D721Med (cell line): ENCODE measurements around the gene TCP11L1.
"Not testable (repeated sequence)": the region's sequence is repeated elsewhere in the genome, so short reads cannot be mapped to it uniquely, and the experiment has no call there.

ENCODE experiments used
- DNase-seq: peaks from one replicate; pipeline ENCODE4 v3.0.0; 2011; ENCODE audit warnings: low spot score; ENCODE audit not compliant: insufficient read length
- FAIRE-seq: peaks from 2 replicates; lab custom pipeline; 2011; peaks lifted over from hg19 to GRCh38; lab: Jason Lieb, UNC
- TF ChIP-seq, protein P1 (sequence below): IDR thresholded peaks from 2 replicates; pipeline ENCODE4 v1.5.1; 2012; ENCODE audit warnings: mild to moderate bottlenecking, control low read depth; ENCODE audit not compliant: insufficient read depth; ENCODE audit errors: missing control alignments

Gene TCP11L1

DNA sequence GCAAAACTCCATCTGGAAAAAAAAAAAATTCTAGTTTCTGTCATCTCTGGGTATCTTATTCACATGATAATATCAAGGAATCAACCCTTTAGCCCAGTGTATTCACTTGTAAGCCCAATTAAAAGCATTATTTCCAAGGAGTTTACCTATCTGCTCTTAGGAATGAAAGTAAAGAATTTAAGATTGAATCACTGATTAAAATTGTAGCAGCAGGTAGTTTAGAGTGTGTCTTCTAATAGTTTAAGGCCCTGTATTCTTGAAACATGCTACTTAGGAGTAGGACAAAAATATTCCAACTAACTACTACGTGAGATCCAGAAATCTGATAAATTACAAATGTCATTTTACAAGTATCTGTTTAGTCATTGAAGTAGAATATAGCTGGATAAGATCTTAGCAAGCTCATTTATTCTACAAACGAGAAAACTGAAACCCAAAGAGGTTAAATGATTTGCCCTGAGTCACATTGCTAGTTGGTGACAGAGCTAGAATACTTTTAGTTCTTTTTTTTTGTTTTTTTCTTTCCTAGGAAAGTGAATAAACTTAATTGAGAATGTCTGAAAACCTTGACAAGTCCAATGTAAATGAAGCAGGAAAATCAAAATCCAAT lies 4.0 kb downstream of the TCP11L1 start:
- TF ChIP-seq, protein P1, sequence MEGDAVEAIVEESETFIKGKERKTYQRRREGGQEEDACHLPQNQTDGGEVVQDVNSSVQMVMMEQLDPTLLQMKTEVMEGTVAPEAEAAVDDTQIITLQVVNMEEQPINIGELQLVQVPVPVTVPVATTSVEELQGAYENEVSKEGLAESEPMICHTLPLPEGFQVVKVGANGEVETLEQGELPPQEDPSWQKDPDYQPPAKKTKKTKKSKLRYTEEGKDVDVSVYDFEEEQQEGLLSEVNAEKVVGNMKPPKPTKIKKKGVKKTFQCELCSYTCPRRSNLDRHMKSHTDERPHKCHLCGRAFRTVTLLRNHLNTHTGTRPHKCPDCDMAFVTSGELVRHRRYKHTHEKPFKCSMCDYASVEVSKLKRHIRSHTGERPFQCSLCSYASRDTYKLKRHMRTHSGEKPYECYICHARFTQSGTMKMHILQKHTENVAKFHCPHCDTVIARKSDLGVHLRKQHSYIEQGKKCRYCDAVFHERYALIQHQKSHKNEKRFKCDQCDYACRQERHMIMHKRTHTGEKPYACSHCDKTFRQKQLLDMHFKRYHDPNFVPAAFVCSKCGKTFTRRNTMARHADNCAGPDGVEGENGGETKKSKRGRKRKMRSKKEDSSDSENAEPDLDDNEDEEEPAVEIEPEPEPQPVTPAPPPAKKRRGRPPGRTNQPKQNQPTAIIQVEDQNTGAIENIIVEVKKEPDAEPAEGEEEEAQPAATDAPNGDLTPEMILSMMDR, result no peak
- FAIRE-seq (no peak), DNase-seq (no peak)

DNA sequence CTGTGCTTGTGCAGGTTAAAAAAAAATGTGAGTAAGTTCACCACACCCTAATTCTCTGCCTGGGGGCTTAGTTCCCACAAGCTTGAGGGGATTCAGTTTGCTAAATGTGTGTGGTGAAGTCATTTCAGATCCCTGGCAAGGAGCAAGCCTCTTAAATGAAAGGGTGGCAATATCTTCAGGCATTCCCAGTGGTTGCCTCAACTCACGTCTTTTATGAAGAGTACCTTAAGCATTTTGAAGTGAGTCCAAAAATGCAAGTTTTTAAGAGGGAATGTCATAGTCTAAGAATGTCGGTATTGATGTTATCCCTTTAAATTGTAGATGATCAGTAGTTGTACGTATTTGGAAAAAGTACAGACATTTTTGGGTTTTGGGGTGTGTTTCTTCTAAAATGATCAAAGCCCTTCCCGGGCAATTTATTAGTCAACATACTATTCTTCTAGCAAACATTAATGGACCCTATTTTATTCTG lies 4.9 kb downstream of the TCP11L1 start:
- FAIRE-seq (no peak), DNase-seq (no peak)
- TF ChIP-seq, protein P1, result no peak

DNA sequence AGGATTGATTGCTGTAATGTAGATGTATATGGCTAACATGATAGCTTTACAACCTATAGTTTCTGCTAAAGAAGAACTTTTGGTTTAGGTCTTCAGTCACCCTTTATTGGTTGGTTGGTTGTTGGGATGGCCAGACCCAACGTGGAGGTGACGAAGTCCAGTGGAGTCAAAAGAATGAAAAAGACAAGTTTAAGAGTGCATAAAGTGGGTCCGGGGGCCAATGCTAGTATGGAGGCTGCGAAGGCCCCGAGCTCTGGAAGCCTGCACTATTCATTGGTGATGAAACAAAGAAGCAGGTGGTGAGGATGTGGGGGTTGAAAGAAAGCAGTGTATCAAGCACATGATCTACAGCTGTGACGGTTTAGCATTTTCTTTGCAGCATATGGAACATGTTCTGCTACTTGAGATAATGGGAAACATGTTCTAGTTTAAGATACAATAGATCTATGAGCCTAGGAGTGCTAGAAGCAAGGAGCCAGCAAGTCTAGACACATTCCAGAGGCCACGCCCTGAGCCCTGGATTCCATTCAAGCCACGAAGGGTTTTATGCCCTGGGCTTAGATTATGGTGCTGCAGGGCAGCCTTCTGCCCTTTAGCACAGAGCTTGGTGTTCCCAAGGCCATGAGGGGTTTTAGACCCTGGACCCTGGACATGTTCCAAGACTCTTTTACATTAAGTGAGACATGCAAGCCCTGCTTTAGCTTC lies 6.3 kb downstream of the TCP11L1 start:
- DNase-seq (no peak), FAIRE-seq (no peak)
- TF ChIP-seq, protein P1, result no peak

DNA sequence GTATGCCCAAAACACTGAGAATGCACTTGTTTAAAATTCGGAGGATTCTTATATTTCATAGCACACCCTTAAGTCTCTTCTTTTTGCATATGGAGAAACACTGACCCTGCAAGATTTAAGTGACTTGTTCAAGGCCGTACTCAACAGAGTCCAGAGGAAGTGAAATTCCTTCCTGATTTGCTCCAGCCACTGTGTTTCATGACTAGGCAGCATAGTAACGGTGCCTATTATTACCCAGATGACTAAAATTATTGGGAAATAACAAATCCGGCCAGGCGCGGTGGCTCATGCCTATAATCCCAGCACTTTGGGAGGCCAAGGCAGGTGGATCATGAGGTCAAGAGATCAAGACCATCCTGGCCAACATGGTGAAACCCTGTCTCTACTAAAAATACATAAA lies 9.3 kb downstream of the TCP11L1 start:
- FAIRE-seq, DNase-seq: not testable (repeated sequence)

DNA sequence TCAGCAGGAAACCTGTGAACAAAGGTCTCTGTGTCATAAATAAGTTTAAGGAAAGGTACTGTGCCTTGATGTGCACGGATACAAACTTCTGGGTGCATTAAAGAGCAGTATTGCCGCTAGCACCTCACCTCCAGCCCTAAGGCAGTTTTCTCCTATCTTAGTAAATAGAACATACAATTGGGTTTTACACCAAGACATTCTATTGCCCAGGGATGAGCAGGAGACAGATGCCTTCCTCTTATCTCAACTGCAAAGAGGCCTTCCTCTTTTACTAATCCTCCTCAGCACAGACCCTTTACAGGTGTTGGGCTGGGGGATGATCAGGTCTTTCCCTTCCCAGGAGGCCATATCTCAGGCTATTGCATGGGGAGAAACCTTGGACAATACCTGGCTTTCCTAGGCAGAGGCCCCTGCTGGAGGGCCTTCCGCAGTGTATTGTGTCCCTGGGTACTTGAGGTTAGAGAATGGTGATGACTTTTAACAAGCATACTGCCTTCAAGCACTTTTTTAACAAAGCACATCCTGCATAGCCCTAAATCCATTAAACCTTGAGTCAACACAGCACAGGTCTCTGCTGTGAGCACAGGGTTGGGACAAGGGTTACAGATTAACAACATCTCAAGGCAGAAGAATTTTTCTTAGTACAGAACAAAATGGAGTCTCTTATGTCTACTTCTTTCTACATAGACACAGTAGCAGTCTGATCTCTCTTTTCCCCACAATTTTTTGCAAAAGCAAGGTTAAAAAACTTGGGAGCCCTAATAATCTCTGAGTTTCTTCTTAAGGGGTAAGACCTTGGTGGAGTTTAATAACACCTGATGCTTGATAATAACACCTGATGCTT lies 10.4 kb downstream of the TCP11L1 start:
- not testable (repeated sequence) for FAIRE-seq, DNase-seq

DNA sequence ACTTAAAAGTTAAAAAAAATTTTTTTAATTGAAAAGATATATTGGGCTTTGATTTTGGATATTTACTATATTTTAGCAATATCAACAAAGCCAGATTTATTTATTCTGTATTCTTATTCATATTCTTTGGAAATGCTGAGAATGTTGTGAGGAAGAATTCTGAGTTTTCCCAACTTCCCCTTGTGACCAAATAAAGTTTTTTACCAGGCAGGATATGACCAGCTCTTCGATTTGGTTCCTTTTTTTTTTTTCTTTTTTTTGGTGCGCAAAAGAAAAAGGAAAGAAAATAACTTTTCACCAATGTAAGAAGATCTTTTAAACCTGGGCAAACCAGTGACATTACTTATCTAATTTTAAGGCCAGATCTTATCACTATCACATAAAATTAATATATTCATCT lies 12.9 kb downstream of the TCP11L1 start:
- FAIRE-seq (no peak), DNase-seq (no peak)
- TF ChIP-seq, protein P1, result no peak

DNA sequence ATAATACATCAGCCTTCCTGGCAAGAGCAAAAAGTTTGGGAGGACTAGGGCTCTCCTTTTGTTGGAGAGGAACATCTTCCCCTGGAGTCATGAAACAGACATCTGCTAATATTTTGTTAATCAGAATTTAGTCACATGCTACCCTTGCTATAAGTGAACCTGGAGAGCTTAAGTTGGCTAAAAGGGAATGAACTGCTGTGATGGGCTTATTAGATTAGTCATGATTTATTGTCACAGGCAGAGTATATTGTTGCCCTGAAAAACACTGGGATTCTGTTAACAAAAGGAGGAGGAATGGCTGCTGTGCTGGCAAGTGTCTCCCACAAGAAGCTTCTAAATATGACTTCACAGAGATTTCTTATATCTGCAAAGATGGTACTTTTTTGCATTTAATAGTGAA lies 16.0 kb downstream of the TCP11L1 start:
- FAIRE-seq (peak; percentile 67), DNase-seq (no peak)
- TF ChIP-seq, protein P1, result no peak
